Esophagus squamous epithelium (tissue), 5 donors: Measurements from ENCODE around the gene PDK2. TPM values are rescaled to one million over a fixed set of nuclear protein-coding genes. Genes with fewer than 3 reads are reported as not detected.
A peak's percentile ranks its signal among the peaks of the same experiment; 100 is the strongest.

Source experiments
- DNase-seq: peaks from one replicate; lab custom pipeline; 2025; lab: John Stamatoyannopoulos, UW
- H3K27ac ChIP-seq, 4 donors: fragments of 200-600 bp; sonication (generic); one replicate each; pipeline ENCODE4 v1.5.1; 2016 to 2019; ENCODE audit warnings: mild to moderate bottlenecking in 1 of 4
- H3K27me3 ChIP-seq, 4 donors: fragments of 200-600 bp; sonication (generic); 1 replicate in 3 of 4; 2 replicates in 1 of 4; pipeline versions ENCODE4 v1.5.1 to v1.6.0; 2017 to 2021; ENCODE audit warnings: antibody characterized with exemption in 1 of 4
- H3K36me3 ChIP-seq, 3 donors: fragments of 200-600 bp; sonication (generic); one replicate each; pipeline ENCODE4 v1.5.1; 2016 to 2019
- H3K4me1 ChIP-seq, 3 donors: fragments of 200-600 bp; sonication (generic); one replicate each; pipeline ENCODE4 v1.5.1; 2017 to 2019
- H3K4me3 ChIP-seq, 4 donors: fragments of 200-600 bp; sonication (generic); 1 replicate in 3 of 4; 2 replicates in 1 of 4; pipeline ENCODE4 v1.5.1; 2016 to 2019; ENCODE audit warnings: mild to moderate bottlenecking in 2 of 4, moderate library complexity in 1 of 4
- H3K9me3 ChIP-seq, 3 donors: fragments of 200-600 bp; sonication (generic); one replicate each; pipeline ENCODE4 v1.5.1; 2016 to 2019
- CTCF ChIP-seq, 6 experiments: fragments of 450-650 bp in 4 of 6; fragments of 200-600 bp in 2 of 6; sonication (generic) in 2 of 6; IDR thresholded peaks; one replicate each; pipeline ENCODE4 v1.5.1; 2016 to 2019; ENCODE audit warnings: antibody characterized with exemption in 6 of 6, mild to moderate bottlenecking in 4 of 6, moderate library complexity in 4 of 6
- POLR2A ChIP-seq, 4 donors: fragments of 450-650 bp; IDR thresholded peaks; one replicate each; pipeline ENCODE4 v1.6.1; 2017; ENCODE audit warnings: antibody characterized with exemption in 4 of 4, mild to moderate bottlenecking in 4 of 4, moderate library complexity in 3 of 4
- WGBS, 2 donors: methylation state at CpG; one replicate each; pipeline ENCODE4 v1.1.5; 2018; 5-methylcytosine and 5-hydroxymethylcytosine counted together
- intact Hi-C: fragments of 100-400 bp; cut with DNase I; formaldehyde crosslinking; loops from one replicate; pipeline ENCODE4 v1.15.0; 2022
- total RNA-seq, 4 donors: library from RNA; depleted of rRNA; stranded (reverse); fragments of >200 nt; gene quantifications; one replicate each; pipeline ENCODE4 v1.1.0, GENCODE V29; 2016
- donor health status: DM: yes; HTN: yes; CAD: no.

The PDK2 gene
- total RNA-seq, 4 donors from 2014 or later = 5.2 to 20.2 (median 12.8) TPM

DNA sequence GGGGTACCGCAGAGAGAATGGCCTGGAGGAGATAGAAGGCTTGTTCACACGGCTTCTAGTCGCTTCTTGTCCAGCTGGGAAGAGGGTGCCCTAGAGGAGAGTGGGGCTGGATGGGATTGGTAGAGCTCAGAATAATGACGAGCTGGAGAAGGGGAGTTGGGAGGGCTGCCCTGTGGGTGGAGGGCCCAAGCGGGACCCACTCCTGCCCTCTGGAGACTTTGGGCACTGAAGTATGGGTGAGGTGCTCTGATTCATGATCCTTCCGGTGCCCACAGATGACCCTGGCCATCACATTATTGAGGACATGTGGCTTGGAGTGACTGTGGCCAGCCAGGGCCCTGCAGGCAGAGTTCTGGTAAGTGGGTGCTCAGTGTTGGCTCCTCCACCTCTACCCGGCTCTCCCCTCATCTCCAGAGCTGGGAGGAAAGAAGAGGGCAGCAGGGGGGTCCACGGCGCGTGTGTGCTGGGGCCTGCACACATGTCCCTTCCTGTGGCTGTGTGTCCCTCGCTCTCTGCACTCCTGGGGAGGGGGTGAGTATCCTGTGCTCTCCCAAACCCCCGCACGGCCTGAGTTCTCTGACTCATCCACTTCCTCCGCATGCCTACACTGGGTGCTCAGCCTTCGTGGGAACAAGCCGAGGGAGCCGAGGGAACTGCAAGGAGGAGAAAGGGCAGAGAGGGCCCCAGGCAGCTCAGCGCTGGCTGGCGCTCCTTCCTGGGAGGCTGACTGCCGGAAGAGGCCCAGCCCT lies 30.7 kb upstream of the PDK2 start:
- 35 to 49% methylated on average over 11 to 13 of the region's 20 CpGs for WGBS, 2 donors
- H3K27me3 ChIP-seq = no peaks in the 10 kb centered on the region
- H3K9me3 ChIP-seq = no peaks in the 10 kb centered on the region
- H3K4me1 ChIP-seq = peaks cover 51 to 67% (median 67%) of the 10 kb centered on the region in 3 donors
- no peak for DNase-seq
- peak overlapping the region; percentile 89 to 95 (median 92) for H3K27ac ChIP-seq
- intact Hi-C loops = no loop called here
- H3K36me3 ChIP-seq = peaks cover 2 to 27% (median 17%) of the 10 kb centered on the region in 3 donors
- no peak overlapping the region for H3K4me3 ChIP-seq
- no peak for TF ChIP-seq CTCF (IDR thresholded peaks at IDR 0.05)
- TF ChIP-seq POLR2A (IDR thresholded peaks at IDR 0.05) = no peak

DNA sequence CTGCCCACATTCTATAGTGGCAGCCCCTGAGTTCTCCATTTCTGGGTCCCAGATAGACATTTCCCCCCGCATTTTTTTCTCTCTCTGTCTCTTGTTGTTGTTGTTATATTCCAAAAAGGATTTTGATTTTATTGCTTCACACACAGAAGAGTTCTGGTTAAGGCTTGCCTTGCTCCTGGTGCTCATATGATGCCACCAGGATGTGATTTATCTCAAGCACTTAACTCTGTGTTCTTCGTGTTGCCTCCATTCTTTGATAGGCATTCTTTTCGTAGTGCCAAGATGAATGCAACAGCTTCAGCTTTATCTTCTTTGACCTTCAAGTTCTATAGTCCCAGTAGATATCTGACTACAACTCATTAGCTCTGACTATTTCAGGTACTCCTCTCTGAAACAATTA lies 30.1 kb upstream of the PDK2 start:
- Histone ChIP-seq H3K27ac (peak overlapping the region; percentile 89 to 95 (median 92)), H3K4me1 (peaks cover 51 to 61% (median 60%) of the 10 kb centered on the region in 3 donors), H3K9me3 (no peaks in the 10 kb centered on the region), H3K27me3 (no peaks in the 10 kb centered on the region), H3K36me3 (peaks cover 8 to 33% (median 17%) of the 10 kb centered on the region in 3 donors), H3K4me3 (no peak overlapping the region)
- TF ChIP-seq POLR2A (IDR thresholded peaks at IDR 0.05) (no peak), CTCF (IDR thresholded peaks at IDR 0.05) (no peak)
- DNase-seq = no peak
- 30 to 51% methylated on average over 3 of the region's 3 CpGs for WGBS, 2 donors
- intact Hi-C loops = no loop called here

DNA sequence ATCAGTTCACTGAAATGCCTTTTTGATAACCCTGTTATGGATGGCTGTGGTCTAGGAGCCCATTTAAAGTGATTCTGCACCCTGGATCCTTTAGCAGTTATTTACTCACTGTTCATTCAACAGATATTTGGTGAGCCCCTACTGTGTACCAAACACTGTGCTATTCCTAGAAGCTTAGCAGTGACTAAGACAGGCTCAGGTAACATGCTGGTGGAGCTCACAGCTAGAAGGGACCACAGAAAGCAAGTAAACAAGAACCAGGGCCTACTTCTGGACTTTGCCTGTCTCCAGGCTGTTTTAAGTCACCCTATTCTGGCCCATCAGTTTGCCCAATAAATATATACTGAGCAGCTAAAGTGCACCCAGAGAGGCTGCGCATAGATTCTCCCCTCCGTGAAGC lies 28.2 kb upstream of the PDK2 start:
- H3K4me1 ChIP-seq = peaks cover 33 to 41% (median 41%) of the 10 kb centered on the region in 3 donors
- H3K27me3 ChIP-seq = no peaks in the 10 kb centered on the region
- 93 to 100% methylated on average over 2 of the region's 2 CpGs for WGBS, 2 donors
- H3K4me3 ChIP-seq = no peak overlapping the region
- H3K36me3 ChIP-seq = peaks cover 9 to 51% (median 25%) of the 10 kb centered on the region in 3 donors
- no peaks in the 10 kb centered on the region for H3K9me3 ChIP-seq
- intact Hi-C loops = no loop called here
- H3K27ac ChIP-seq = no peak overlapping the region
- no peak for TF ChIP-seq CTCF (IDR thresholded peaks at IDR 0.05)
- TF ChIP-seq POLR2A (IDR thresholded peaks at IDR 0.05) = no peak
- no peak for DNase-seq

GRCh38 chr17:50067996-50068395 lies 27.2 kb upstream of the PDK2 start:
- no peaks in the 10 kb centered on the region for H3K9me3 ChIP-seq
- H3K27ac ChIP-seq = no peak overlapping the region
- H3K27me3 ChIP-seq = no peaks in the 10 kb centered on the region
- WGBS, 2 donors = 79 to 89% methylated on average over 10 of the region's 13 CpGs
- peaks cover 9 to 61% (median 32%) of the 10 kb centered on the region in 3 donors for H3K36me3 ChIP-seq
- TF ChIP-seq CTCF (IDR thresholded peaks at IDR 0.05) (no peak), POLR2A (IDR thresholded peaks at IDR 0.05) (no peak)
- intact Hi-C loops = no loop called here
- H3K4me3 ChIP-seq = no peak overlapping the region
- DNase-seq = no peak
- peaks cover 23 to 31% (median 31%) of the 10 kb centered on the region in 3 donors for H3K4me1 ChIP-seq

DNA sequence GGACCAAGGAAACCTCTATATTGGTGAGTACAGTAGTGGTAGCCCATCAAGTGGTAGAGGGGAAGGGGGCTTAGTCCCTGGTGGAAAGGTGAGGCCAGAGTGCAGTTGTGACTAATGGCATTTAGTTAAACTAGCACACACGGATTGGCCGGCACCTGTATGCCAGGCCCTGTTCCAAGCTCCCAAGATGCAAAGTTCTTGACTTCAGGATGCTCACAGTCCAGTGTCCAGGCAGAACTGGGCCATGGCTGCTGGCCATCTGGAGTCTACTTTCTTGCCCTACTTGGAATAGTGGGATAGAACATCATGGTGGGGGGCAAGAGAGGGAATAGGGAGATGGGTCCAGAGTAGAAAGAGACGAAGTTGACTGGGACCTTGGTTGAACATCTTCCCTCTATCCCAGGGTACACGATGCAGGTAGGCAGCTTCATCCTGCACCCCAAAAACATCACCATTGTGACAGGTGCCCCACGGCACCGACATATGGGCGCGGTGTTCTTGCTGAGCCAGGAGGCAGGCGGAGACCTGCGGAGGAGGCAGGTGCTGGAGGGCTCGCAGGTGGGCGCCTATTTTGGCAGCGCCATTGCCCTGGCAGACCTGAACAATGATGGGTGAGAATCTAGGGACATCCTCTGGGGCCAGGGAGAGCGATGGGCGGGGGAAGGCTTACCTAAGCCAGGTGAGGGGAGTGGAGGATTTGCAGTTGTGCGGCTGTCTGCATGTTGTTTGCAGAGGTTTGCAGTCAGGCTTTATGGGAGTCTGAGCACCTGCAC lies 24.1 kb upstream of the PDK2 start:
- Histone ChIP-seq H3K4me3 (no peak overlapping the region), H3K27me3 (no peaks in the 10 kb centered on the region), H3K4me1 (peaks cover 0 to 4% (median 0%) of the 10 kb centered on the region in 3 donors), H3K9me3 (no peaks in the 10 kb centered on the region), H3K36me3 (peaks cover 23 to 92% (median 54%) of the 10 kb centered on the region in 3 donors), H3K27ac (no peak overlapping the region)
- no peak for TF ChIP-seq CTCF (IDR thresholded peaks at IDR 0.05)
- no peak for TF ChIP-seq POLR2A (IDR thresholded peaks at IDR 0.05)
- intact Hi-C loops = no loop called here
- WGBS, 2 donors = 63 to 80% methylated on average over 10 to 16 of the region's 16 CpGs
- no peak for DNase-seq
